OCI-LY1 (cell line): ENCODE measurements around the gene DIPK1B.

Experiments
- H2AFZ ChIP-seq: fragments of 200-600 bp; sonication (generic), shearing (Covaris generic); 2 replicates; pipeline ENCODE4 v1.6.0; 2014; ENCODE audit warnings: antibody characterized with exemption, mild to moderate bottlenecking, low read length
- H3F3A ChIP-seq: fragments of 200-600 bp; sonication (generic), shearing (Covaris generic); 2 replicates; pipeline ENCODE4 v1.6.0; 2014; ENCODE audit warnings: mild to moderate bottlenecking, antibody characterized with exemption, low read length, moderate library complexity; ENCODE audit not compliant: insufficient read depth
- H3K27ac ChIP-seq: fragments of 200-600 bp; sonication (generic); 2 replicates; pipeline ENCODE4 v1.5.1; 2014; ENCODE audit warnings: low read length, mixed run types, mild to moderate bottlenecking, low read depth; ENCODE audit not compliant: poor library complexity, severe bottlenecking
- H3K27me3 ChIP-seq: fragments of 200-600 bp; sonication (generic); 2 replicates; pipeline ENCODE4 v1.6.0; 2014; ENCODE audit warnings: antibody characterized with exemption, mild to moderate bottlenecking, low read length, moderate library complexity; ENCODE audit not compliant: insufficient read depth
- H3K36me3 ChIP-seq: fragments of 200-600 bp; sonication (generic); 2 replicates; pipeline ENCODE4 v1.6.1; 2014; ENCODE audit warnings: mild to moderate bottlenecking, antibody characterized with exemption, low read length, moderate library complexity, mixed read lengths; ENCODE audit not compliant: insufficient read depth
- H3K4me1 ChIP-seq: fragments of 200-600 bp; sonication (generic); 2 replicates; pipeline ENCODE4 v1.5.1; 2014; ENCODE audit warnings: mild to moderate bottlenecking, low read length, moderate library complexity; ENCODE audit not compliant: insufficient read depth, severe bottlenecking
- H3K4me2 ChIP-seq: fragments of 200-600 bp; sonication (generic), shearing (Covaris generic); 2 replicates; pipeline ENCODE4 v1.6.1; 2014; ENCODE audit warnings: low read length
- H3K4me3 ChIP-seq: fragments of 200-600 bp; sonication (generic); 2 replicates; pipeline ENCODE4 v1.5.1; 2014; ENCODE audit warnings: low read length, low read depth, mild to moderate bottlenecking, mixed read lengths; ENCODE audit not compliant: poor library complexity, severe bottlenecking
- H3K79me2 ChIP-seq: fragments of 200-600 bp; shearing (Covaris generic); 2 replicates; pipeline ENCODE4 v1.6.1; 2016; ENCODE audit warnings: mixed run types, low read length, mixed read lengths; ENCODE audit not compliant: insufficient read depth
- H3K9ac ChIP-seq: fragments of 200-600 bp; sonication (generic), shearing (Covaris generic); 2 replicates; pipeline ENCODE4 v1.6.1; 2014; ENCODE audit warnings: mild to moderate bottlenecking, low read length, mixed read lengths
- H3K9me2 ChIP-seq: fragments of 200-600 bp; sonication (generic), shearing (Covaris generic); 2 replicates; pipeline ENCODE4 v1.6.1; 2014; ENCODE audit warnings: low read depth, mild to moderate bottlenecking, low read length, mixed read lengths
- H3K9me3 ChIP-seq: fragments of 200-600 bp; shearing (Covaris generic); 2 replicates; pipeline ENCODE4 v1.6.1; 2014; ENCODE audit warnings: low read length, mixed read lengths
- H4K20me1 ChIP-seq: fragments of 200-600 bp; sonication (generic), shearing (Covaris generic); 2 replicates; pipeline ENCODE4 v1.6.0; 2016; ENCODE audit warnings: mild to moderate bottlenecking, low read length; ENCODE audit not compliant: insufficient read depth
- CTCF ChIP-seq: fragments of 200-600 bp; sonication (generic), shearing (Covaris generic); IDR thresholded peaks from 2 replicates; pipeline ENCODE4 v1.5.1; 2017; ENCODE audit warnings: mild to moderate bottlenecking, antibody characterized with exemption, low read length, moderate library complexity, mixed read lengths
- EZH2 ChIP-seq: fragments of 200-600 bp; sonication (generic), shearing (Covaris generic); IDR thresholded peaks from 2 replicates; pipeline ENCODE4 v1.8.0; 2017; ENCODE audit warnings: borderline replicate concordance, mixed run types, mild to moderate bottlenecking, antibody characterized with exemption, low read length, moderate library complexity, mixed read lengths

The DIPK1B gene

GRCh38 chr9:136696502-136696901 lies 15.9 kb upstream of the DIPK1B start:
- no peaks in the 10 kb centered on the region for H3K79me2 ChIP-seq
- no peak overlapping the region for H3K9ac ChIP-seq
- no peaks in the 10 kb centered on the region for H4K20me1 ChIP-seq
- no peaks in the 10 kb centered on the region for H3K36me3 ChIP-seq
- H3K4me3 ChIP-seq = no peak overlapping the region
- no peak overlapping the region for H3K4me2 ChIP-seq
- no peak overlapping the region for H2AFZ ChIP-seq
- H3K9me2 ChIP-seq = no peaks in the 10 kb centered on the region
- H3K9me3 ChIP-seq = no peaks in the 10 kb centered on the region
- peaks cover 13% of the 10 kb centered on the region for H3K4me1 ChIP-seq
- peaks cover 17% of the 10 kb centered on the region; the same call in 1 of the 2 replicates for H3K27me3 ChIP-seq
- no peaks in the 10 kb centered on the region for H3F3A ChIP-seq
- TF ChIP-seq CTCF (no peak), EZH2 (no peak)
- no peak overlapping the region for H3K27ac ChIP-seq

DNA sequence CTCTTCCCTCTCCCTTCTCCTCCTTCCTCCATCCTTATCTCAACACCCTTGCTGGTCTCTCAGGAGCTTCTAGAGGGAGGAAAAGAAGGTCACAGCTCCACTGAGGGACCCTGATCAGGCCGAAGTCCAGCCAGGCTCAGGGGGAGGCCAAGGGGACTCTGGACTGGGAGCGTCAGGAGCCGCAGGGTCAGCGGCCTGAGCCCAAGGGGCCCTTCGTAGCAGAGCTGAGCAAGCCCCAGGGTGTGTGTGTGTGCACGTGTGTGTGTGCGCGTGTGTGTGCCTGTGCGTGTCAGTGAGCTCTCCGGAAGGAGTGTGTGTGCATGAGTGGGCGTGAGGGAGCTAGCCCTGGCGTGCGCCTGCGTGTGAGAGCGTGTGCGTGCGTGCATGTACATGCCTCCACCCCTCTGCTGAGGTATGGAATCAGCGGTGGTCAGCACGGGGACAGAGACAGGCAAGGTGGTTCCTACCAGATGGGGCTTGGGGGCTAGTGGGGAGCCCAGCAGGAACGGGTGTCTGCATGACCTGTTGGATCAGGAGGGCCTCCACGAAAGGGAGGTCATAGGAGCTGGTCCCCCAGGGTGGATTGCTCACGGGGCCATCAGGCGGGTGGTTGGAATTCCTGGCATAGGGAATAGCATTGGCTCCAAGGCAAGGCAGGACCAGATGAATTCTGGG lies 15.1 kb upstream of the DIPK1B start:
- no peak overlapping the region for H3K4me3 ChIP-seq
- H3K27me3 ChIP-seq = peaks cover 21% of the 10 kb centered on the region; the same call in 1 of the 2 replicates
- H2AFZ ChIP-seq = no peak overlapping the region
- no peaks in the 10 kb centered on the region for H3K79me2 ChIP-seq
- H3K27ac ChIP-seq = no peak overlapping the region
- no peaks in the 10 kb centered on the region for H4K20me1 ChIP-seq
- H3K9me2 ChIP-seq = no peaks in the 10 kb centered on the region
- no peaks in the 10 kb centered on the region for H3K36me3 ChIP-seq
- no peak overlapping the region; the same call in 1 of the 2 replicates for H3K4me2 ChIP-seq
- no peaks in the 10 kb centered on the region for H3K9me3 ChIP-seq
- H3F3A ChIP-seq = no peaks in the 10 kb centered on the region
- H3K9ac ChIP-seq = no peak overlapping the region
- TF ChIP-seq EZH2 (no peak), CTCF (no peak)
- peaks cover 13% of the 10 kb centered on the region for H3K4me1 ChIP-seq

- H3K9me3 ChIP-seq = no peaks in the 10 kb centered on the region
- no peaks in the 10 kb centered on the region for H3K79me2 ChIP-seq
- H3F3A ChIP-seq = no peaks in the 10 kb centered on the region
- H3K4me1 ChIP-seq = peaks cover 13% of the 10 kb centered on the region
- H3K36me3 ChIP-seq = no peaks in the 10 kb centered on the region
- H3K27me3 ChIP-seq = peaks cover 21% of the 10 kb centered on the region; the same call in 1 of the 2 replicates
- H3K27ac ChIP-seq = no peak overlapping the region
- TF ChIP-seq CTCF (no peak), EZH2 (no peak)
- no peak overlapping the region; the same call in 1 of the 2 replicates for H3K4me2 ChIP-seq
- H4K20me1 ChIP-seq = no peaks in the 10 kb centered on the region
- no peak overlapping the region for H3K4me3 ChIP-seq
- no peaks in the 10 kb centered on the region for H3K9me2 ChIP-seq
- no peak overlapping the region for H2AFZ ChIP-seq
- no peak overlapping the region for H3K9ac ChIP-seq
Measured at GRCh38 chr9:136697821-136698526, 14.4 kb upstream of the DIPK1B start.
